ENCODE measurements around the gene HSDL1. TPM values are rescaled to one million over a fixed set of nuclear protein-coding genes. Genes with fewer than 3 reads are reported as not detected.
A peak's percentile ranks its signal among the peaks of the same experiment; 100 is the strongest.

Gene HSDL1
- total and polyA plus RNA-seq, 2 donors (not counting 3 experiments of a cell fraction or from before 2014, with no cell fraction given): 19.9 to 27.9 TPM

GRCh38 chr16:84144209-84144858, 643 bp downstream of the HSDL1 start:
- Histone ChIP-seq H3K9ac (replicated peaks; ENCODE audit: extremely low read depth, insufficient read depth, low read length) (peak overlapping the region; percentile 46), H3K36me3 (ENCODE audit: control insufficient read depth in 2 of 2, extremely low read depth in 1 of 2, insufficient read depth in 2 of 2, low read length in 2 of 2) (no peaks in the 10 kb centered on the region), H2AFZ (ENCODE audit: low read depth, low read length) (peak overlapping the region; percentile 22), H3K27ac (ENCODE audit: insufficient read depth, low read depth, low read length) (no peak overlapping the region), H3K4me2 (ENCODE audit: insufficient read depth, low read length) (peak overlapping the region; percentile 80), H4K20me1 (replicated peaks; ENCODE audit: control insufficient read depth, extremely low read depth, insufficient read depth, low read length) (peaks cover 5% of the 10 kb centered on the region), H3K9me3 (replicated peaks; ENCODE audit: control insufficient read depth, insufficient read depth, low read length) (no peaks in the 10 kb centered on the region), H3K27me3 (ENCODE audit: control insufficient read depth in 2 of 2, insufficient read depth in 2 of 2, low read length in 2 of 2) (peaks cover 0 to 4% of the 10 kb centered on the region in 2 experiments), H3K4me3 (replicated peaks in 1 of 3; ENCODE audit: insufficient read depth in 1 of 3, low read depth in 1 of 3, low read length in 3 of 3) (peak overlapping the region; percentile 62 to 91 (median 85)), H3K4me1 (ENCODE audit: control insufficient read depth, extremely low read depth, insufficient read depth, low read length) (peaks cover 5% of the 10 kb centered on the region), H3K9me1 (replicated peaks; ENCODE audit: control insufficient read depth, extremely low read depth, insufficient read depth, low read length) (no peaks in the 10 kb centered on the region), H3K79me2 (ENCODE audit: control insufficient read depth, insufficient read depth, low read length) (peaks cover 11% of the 10 kb centered on the region)
- peak; percentile 73 for FAIRE-seq
- TSS peak; percentile 53 for BruUV-seq (replicated peaks)
- intact Hi-C loops (cut with micrococcal nuclease): loop anchor here (2.0 kb wide), 2 partner anchors 28 to 40 kb away; partner anchors contain the start of gene MBTPS1
- CTCF ChIA-PET: interaction anchor here (1.0 to 2.3 kb wide), 5 partner anchors 10 to 188 kb away, joined by 3 to 12 read pairs (median 5); partner anchors contain the start of genes MBTPS1 and TAF1C
- dilution Hi-C loops (cut with MboI; ENCODE audit: extremely low pct_ligation_motif_present, low sequenced_read_pairs): no loop called here
- POLR2A ChIA-PET: no interaction called here
- peak in 1 of 2 donors; percentile 7 for TF ChIP-seq CTCF (IDR thresholded peaks at IDR 0.05; ENCODE audit: extremely low read depth in 1 of 2, insufficient read depth in 1 of 2, low read depth in 1 of 2, low read length in 2 of 2)
- no peak for TF ChIP-seq EZH2 (IDR thresholded peaks at IDR 0.05; ENCODE audit: borderline replicate concordance, low read depth, low read length, severe bottlenecking)
- no peak for TF ChIP-seq MYC (IDR thresholded peaks at IDR 0.05; ENCODE audit: low read depth, low read length)
- DNase-seq (ENCODE audit: low read depth, low spot score): peak; percentile 48

- no peak overlapping the region for H2AFZ ChIP-seq (ENCODE audit: low read depth, low read length)
- ChIA-PET POLR2A (no interaction called here), CTCF (interaction anchor here (1.0 to 2.3 kb wide), 2 partner anchors 43 to 187 kb away, joined by 3 to 12 read pairs; partner anchors contain the start of gene TAF1C)
- intact Hi-C loops (cut with micrococcal nuclease): loop anchor here (2.0 kb wide), 2 partner anchors 27 to 41 kb away; partner anchors contain the start of gene MBTPS1
- H3K9ac ChIP-seq (replicated peaks; ENCODE audit: extremely low read depth, insufficient read depth, low read length): peak overlapping the region; percentile 46
- H3K36me3 ChIP-seq (ENCODE audit: control insufficient read depth in 2 of 2, extremely low read depth in 1 of 2, insufficient read depth in 2 of 2, low read length in 2 of 2): no peaks in the 10 kb centered on the region
- H3K4me1 ChIP-seq (ENCODE audit: control insufficient read depth, extremely low read depth, insufficient read depth, low read length): peaks cover 5% of the 10 kb centered on the region
- H3K4me2 ChIP-seq (ENCODE audit: insufficient read depth, low read length): peak overlapping the region; percentile 80
- TF ChIP-seq CTCF (IDR thresholded peaks at IDR 0.05; ENCODE audit: extremely low read depth in 1 of 2, insufficient read depth in 1 of 2, low read depth in 1 of 2, low read length in 2 of 2) (no peak), MAX (IDR thresholded peaks at IDR 0.05; ENCODE audit: insufficient read depth, insufficient read length) (no peak), MYC (IDR thresholded peaks at IDR 0.05; ENCODE audit: low read depth, low read length) (no peak), POLR2AphosphoS5 (IDR thresholded peaks at IDR 0.05; ENCODE audit: insufficient read depth, low read depth, low read length) (no peak), EZH2 (IDR thresholded peaks at IDR 0.05; ENCODE audit: borderline replicate concordance, low read depth, low read length, severe bottlenecking) (no peak), POLR2A (IDR thresholded peaks at IDR 0.05; ENCODE audit: low read depth, low read length) (no peak), JUN (IDR thresholded peaks at IDR 0.05; ENCODE audit: borderline replicate concordance, insufficient read depth, insufficient read length, low read depth) (no peak)
- peak overlapping the region; percentile 62 to 91 (median 85) for H3K4me3 ChIP-seq (replicated peaks in 1 of 3; ENCODE audit: insufficient read depth in 1 of 3, low read depth in 1 of 3, low read length in 3 of 3)
- BruUV-seq (replicated peaks): no TSS peak
- H4K20me1 ChIP-seq (replicated peaks; ENCODE audit: control insufficient read depth, extremely low read depth, insufficient read depth, low read length): peaks cover 5% of the 10 kb centered on the region
- dilution Hi-C loops (cut with MboI; ENCODE audit: extremely low pct_ligation_motif_present, low sequenced_read_pairs): no loop called here
- H3K27ac ChIP-seq (ENCODE audit: insufficient read depth, low read depth, low read length): no peak overlapping the region
- H3K9me1 ChIP-seq (replicated peaks; ENCODE audit: control insufficient read depth, extremely low read depth, insufficient read depth, low read length): no peaks in the 10 kb centered on the region
- H3K79me2 ChIP-seq (ENCODE audit: control insufficient read depth, insufficient read depth, low read length): peaks cover 15% of the 10 kb centered on the region
- H3K27me3 ChIP-seq (ENCODE audit: control insufficient read depth in 2 of 2, insufficient read depth in 2 of 2, low read length in 2 of 2): peaks cover 0 to 4% of the 10 kb centered on the region in 2 experiments
- no peaks in the 10 kb centered on the region for H3K9me3 ChIP-seq (replicated peaks; ENCODE audit: control insufficient read depth, insufficient read depth, low read length)
- no peak for FAIRE-seq
- DNase-seq (ENCODE audit: low read depth, low spot score): no peak
These were observed 1.2 kb downstream of the HSDL1 start for GRCh38 chr16:84143784-84144199.
